T follicular helper cell (primary cell): Measurements from ENCODE around the gene PPP2R5A.
"Not testable (repeated sequence)": the region's sequence is repeated elsewhere in the genome, so short reads cannot be mapped to it uniquely, and the experiment has no call there.

ENCODE experiments used
- DNase-seq: peaks from one replicate; pipeline ENCODE4 v3.0.0-alpha.2; 2020; ENCODE audit warnings: low read depth

The PPP2R5A gene

DNA sequence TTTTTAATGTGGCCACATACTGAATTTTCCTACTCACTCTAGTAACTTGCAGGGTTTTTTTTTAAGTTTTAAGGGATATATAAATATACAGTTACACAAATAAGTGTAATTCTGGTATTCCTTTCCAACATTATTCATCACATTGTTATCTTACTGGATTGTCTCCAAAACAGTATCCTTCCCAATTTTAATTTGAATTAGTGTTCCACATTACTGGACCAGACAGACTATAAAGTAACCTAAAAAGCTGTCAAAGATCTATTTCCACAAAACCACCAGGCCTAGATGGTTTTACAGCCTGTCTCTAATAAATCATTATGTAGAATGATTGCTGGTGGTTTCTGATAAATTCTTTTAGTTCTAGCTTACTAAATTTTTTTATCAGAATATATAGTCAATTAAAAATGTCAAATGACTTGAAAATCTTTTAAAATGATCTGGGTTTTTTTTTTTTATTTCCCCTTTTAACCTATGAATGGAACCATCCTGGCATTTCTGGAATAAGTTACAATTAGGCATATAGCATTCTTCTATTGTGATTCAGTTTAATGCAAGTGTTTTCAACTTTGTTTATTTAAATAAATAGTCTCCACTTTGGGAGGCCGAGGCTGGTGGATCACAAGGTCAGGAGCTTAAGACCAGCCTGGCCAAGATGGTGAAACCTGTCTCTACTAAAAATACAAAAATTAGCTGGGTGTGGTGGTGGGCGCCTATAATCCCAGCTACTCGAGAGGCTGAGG lies 70.2 kb downstream of the PPP2R5A start:
- DNase-seq = no peak

DNA sequence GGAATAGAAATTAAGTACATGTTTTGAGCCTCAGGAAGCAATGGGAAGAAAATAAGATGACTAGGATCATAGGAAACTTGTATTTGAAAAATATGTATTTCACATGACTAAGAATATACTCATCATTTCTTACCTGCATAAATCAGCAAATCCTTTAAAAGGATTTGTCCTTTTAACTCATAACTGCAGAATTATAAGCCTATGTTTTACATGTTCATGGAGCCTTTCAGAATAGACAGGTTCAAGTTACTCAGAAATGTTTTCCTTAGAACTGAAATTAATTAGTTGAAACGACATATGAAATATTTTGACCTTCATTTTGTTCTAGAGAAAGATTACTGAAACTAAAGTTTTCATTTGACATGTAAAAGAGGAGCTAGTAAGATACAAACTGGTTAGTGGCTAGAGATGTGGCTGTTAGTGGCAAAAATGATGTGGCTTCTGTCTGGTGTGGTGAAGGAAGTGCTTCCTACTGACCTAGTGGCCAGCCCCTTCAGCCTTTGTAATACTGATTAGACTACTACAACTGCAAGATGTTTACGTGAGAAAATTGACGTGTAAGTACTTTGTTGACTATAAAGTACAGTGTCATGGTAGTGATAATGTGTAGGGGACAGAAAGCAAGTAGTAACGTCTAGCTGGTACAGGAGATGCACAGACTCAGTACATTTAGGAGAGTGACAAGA lies 74.7 kb downstream of the PPP2R5A start:
- DNase-seq = no peak

DNA sequence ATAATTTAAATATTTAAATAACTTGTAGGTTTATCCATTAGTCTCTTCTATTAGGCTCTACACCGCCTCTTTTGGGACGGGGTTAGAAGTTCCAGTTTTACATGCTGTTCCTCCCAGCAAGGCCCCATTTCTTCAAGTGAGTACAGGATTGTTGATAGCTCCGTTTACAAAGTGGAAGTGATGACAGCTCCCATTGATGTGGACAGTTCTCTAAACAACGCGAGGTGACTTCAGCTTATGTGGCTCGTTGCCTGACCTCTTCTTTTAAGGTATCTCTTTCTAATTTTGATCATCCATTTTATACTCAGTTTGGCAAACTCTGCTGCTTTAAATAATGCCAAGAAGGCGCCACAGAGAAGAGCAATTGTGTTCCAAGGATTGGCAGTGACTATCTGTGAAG lies 79.8 kb downstream of the PPP2R5A start:
- no peak for DNase-seq

DNA sequence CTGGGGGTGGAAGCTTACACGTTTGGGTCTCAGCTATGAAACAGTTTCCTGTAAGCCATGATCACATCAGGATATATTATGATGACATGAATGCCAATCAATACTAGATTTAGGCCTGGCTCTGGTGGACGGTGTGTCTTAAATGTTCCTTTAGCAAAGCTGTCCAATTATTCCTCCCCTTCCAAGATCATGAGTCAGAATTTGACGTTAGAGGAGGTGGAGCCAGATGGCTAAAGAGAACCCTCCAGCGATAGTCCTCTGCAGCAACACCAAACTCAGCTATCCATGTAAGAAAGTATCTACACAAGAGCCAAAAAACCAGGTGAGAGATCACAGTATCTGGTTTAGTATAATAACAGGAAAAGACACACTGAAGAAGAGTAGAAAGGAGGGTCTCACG lies 81.7 kb downstream of the PPP2R5A start:
- DNase-seq = no peak

DNA sequence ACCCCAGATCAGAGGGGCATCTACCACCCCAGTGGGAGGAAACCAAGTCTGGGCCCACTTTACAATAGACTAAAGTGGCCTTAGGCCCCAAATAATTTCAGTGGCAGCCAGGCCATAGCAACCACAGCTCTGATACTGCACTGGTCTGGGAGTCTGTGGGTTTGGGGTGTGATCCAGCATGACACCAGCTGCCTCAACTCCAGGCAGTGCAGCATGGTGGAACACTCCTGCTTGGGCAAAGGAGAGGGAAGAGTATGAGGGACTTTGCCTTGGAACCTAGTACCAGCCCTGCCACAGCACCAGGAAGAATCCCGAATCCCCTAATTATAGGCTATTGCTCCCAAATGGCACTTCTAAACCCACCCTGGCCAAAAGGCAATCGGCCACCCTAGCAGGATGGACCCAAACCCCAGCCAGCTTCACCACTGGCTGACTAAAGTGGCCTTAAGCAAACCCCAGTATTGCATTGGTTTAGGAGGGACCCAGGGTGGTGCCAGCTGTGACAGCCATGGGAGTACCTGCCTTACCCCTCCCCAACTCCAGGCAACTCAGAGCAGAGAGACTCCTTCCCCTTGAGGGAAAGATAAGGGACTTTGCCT lies 82.4 kb downstream of the PPP2R5A start:
- DNase-seq = no peak

DNA sequence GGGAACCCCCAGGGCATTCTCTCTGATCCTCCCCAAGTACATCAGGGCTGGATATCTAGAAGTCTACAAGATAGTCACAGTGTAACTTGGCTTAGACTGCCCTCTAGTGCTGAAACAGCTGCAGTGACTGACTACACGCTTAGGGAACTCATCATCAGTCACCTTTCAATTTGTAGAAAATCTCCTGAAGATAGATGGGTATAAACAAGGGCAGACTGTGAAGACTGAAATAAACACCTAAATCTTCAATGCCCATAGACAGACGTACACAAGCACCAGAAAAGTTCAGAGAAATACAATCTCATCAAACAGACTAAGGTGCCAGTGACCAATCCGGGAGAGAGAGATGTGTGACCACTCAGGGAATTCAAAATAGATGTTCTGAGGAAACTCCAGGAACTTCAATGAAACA lies 82.9 kb downstream of the PPP2R5A start:
- peak; percentile 32 for DNase-seq

DNA sequence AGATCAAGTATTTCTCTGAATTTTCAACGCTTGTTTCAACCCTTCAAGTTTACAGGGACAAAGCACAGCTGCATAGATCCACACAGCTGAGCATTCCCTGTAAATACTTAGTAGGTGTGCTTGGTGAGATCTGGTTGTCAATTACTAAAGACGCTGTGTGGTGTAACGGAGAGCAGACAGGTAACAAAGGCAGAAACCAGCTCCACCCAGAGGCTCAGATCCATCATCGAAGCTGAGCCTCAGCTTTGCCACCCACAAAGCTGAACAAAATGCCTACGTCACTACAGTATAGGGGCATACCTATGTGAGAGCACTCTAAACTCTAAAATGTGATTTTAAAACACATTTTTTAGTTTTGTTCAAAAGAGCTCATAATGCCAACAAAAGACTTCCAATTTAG lies 90.8 kb downstream of the PPP2R5A start:
- DNase-seq = no peak

DNA sequence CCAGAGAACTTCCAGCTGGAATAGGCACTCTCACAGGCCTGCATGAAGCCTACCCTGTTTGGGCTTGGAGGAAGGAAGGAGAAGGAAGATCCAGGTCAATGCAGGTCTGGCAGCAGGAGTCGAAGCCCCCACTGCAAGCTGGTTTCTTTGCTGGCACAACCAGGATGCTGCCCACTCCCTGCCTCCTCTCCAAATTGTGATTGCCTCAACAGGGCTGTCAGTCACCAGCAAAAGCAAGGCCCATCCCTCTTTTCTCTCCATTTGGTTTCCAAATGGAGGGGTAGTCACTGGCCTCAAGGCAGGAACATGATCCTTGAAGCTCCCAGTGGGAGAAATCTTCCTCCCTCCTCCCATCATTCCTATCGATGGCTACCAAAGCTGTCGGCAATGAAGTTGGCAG lies 92.4 kb downstream of the PPP2R5A start:
- DNase-seq = no peak

DNA sequence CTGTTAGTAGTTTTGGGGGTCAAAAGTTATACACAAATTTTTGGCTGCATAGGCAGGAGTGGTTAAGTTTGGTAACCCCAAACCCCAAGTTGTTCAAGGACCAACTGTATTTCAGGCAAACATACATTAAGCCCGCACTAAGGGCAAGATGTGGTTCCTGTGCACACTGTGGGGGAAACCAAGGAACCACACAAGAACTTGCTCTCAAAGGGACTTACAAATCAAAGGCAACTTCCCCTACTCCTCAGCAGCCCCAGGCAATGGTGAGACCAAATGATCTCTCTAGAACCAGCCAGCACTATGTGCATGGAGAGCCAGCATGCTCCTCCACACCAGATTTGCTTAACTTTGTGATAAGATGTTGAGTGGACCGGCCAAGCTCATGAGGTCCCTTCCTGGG lies 94.2 kb downstream of the PPP2R5A start:
- no peak for DNase-seq

DNA sequence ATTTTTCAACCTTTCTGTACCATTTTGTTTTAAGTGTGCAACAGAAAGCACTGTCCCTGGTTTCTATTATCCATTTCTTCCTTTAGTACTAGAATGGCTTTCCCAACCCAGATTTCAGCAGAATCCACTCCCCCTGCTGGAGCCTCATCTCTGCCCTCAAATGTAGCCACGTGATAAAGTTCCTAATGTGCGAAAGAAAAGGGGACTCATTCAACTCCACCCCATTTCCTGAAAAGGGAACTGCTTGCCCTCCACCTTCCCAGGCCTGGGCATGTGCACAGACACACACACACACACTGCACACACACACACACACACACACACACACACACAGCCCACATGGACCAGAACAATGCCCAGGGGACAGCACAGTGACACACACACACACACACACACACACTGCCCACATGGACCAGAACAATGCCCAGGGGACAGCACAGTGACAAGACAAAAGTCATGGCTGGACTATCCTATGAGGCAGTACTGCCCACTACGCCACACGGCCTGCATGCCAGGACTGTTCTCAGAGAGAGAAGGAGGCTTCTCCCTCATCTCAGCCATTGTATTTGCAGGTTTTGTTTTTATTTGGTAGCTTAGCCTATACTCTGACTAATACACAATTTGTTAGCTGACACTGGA lies 96.3 kb downstream of the PPP2R5A start:
- no peak for DNase-seq

DNA sequence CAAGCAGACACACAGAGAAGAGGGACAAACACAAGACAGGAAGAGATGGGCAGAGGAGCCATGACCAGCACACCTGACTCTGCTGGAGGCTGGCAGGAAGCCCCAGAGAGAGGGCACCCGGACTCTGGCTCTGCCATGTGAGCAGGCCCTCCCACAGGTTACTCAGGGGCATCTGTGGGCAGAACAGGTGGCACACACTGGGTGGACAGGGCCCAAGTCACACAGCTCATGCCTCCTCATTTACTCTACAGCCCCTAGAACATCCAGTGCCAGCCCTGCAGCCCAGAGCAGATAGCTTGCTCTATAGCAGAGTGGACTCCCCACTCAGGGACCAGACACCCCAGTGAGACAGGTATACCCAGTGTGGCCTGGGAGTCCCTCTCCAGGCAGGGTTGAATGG lies 100.8 kb downstream of the PPP2R5A start:
- DNase-seq = no peak

DNA sequence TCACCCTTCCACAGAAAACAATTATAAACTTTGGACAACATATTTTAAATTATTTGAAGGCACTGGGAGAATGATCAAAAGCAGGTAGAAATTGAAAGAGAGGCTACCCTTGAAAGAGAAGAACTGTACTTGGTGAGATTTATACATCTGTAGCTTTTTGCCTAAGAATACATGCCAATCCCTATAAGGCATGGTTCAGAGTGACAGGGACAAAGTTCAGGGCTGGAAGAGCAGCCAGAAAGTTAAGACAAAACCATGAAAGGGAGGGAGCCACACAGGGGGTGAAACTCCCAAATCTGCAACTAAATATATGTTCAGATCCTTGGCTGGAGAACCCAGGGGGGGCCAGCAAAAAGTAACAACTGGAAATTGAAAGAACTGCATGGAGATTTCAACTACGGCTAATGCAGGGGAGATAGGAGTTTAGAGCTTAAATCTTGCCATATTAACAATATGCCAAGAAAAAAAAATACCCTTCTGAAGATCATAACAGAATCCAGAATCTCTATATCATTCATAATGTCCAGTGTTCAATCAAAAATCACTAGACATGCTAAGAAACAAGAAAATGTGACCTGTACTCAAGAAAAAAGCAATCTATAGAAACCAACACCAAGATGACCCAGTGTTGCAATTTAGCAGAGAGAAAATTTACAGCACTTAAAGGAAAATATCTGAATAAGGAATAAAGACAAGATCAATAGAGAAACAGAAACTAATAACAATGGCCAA lies 103.9 kb downstream of the PPP2R5A start:
- DNase-seq = no peak

DNA sequence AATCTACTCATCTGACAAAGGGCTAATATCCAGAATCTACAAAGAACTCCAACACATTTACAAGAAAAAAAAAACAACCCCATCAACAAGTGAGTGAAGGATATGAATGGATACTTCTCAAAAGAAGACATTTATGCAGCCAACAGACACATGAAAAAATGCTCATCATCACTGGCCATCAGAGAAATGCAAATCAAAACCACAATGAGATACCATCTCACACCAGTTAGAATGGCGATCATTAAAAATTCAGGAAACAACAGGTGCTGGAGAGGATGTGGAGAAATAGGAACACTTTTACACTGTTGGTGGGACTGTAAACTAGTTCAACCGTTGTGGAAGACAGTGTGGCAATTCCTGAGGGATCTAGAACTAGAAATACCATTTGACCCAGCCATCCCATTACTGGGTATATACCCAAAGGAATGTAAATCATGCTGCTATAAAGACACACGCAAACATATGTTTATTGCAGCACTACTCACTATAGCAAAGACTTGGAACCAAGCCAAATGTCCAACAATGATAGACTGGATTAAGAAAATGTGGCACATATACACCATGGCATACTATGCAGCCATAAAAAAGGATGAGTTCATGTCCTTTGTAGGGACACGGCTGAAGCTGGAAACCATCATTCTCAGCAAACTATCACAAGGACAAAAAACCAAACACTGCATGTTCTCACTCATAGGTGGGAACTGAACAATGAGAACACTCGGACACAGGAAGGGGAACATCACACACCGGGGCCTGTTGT lies 110.6 kb downstream of the PPP2R5A start:
- DNase-seq = not testable (repeated sequence)

DNA sequence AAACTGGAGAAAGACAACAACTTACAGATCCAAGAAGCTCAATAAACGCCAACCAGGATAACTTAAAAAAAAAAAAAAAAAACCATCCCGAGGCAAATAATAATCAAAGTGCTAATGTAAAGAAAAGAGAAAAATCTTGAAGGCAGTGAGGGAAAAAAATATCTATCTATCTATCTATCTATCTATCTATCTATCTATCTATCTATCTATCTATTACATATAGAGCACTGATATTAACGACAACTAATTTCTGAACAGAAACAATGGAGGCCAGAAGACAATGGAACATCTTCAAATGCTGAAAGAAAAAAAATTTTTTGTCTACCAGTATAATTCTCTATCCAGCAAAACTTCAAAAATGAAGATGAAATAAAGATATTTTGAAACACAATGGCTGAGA lies 111.4 kb downstream of the PPP2R5A start:
- no peak for DNase-seq

DNA sequence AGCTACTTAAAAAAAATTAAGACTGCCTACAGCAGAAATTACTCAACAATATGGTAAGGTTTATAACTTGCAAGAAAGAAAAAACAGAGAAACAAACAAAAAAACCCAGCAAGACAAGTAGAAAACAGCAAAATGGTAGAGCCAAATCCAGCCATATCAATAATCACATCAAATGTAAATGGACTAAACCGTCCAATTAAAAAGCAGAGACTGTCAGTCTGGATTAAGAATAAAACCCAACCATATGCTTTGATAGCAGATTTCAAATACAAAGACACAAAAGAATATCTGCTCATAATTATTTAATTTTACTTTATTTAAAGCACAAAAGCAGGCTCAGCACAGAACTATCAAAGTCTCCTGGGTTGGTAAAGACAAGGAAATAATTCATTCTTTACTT lies 112.0 kb downstream of the PPP2R5A start:
- DNase-seq = no peak

DNA sequence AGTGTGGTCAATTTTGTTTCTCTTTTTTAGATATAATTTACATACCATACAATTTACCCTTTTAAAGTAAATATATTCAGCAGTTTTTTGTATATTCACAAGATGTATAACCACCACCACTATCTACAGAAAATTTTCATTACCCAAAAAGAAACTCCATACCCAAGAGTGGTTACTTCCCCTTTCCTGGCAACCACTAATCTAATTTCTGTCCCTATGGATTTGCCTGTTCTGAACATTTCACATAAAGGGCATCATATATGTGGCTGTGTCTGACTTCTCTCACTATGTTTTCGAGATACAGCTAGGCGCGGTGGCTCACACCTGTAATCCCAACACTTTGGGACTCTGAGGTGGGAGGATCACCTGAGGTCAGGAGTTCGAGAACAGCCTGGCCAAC lies 115.8 kb downstream of the PPP2R5A start:
- DNase-seq = no peak

DNA sequence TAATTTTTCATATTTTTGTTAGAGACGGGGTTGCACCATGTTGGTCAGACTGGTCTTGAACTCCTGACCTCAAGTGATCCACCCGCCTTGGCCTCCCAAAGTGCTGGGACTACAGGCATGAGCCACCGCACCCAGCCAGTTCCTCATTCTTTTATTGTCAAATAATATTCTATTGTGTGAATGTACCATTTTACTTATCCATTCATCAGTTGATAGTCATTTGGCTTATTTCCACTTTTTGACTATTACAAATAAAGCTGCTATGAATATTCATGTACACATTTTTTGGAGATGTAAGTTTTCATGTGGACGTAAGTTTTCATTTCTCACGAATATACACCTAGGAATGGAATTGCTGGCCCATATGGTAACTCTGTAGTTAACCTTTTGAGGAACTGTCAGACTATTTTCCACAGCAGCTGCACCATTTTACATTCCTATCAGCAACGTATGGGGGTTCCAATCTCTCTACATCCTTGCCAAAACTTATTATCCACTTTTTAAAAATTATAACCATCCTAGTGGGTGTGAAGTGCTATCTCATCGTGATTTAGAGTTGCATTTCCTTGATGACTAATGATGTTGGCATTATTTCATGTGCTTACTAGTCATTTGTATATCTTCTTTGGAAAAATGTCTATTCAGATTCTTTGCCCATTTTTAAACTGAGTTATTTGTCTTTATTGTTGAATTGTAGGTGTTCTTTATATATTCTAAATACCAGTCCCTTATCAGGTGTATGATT lies 116.8 kb downstream of the PPP2R5A start:
- no peak for DNase-seq

DNA sequence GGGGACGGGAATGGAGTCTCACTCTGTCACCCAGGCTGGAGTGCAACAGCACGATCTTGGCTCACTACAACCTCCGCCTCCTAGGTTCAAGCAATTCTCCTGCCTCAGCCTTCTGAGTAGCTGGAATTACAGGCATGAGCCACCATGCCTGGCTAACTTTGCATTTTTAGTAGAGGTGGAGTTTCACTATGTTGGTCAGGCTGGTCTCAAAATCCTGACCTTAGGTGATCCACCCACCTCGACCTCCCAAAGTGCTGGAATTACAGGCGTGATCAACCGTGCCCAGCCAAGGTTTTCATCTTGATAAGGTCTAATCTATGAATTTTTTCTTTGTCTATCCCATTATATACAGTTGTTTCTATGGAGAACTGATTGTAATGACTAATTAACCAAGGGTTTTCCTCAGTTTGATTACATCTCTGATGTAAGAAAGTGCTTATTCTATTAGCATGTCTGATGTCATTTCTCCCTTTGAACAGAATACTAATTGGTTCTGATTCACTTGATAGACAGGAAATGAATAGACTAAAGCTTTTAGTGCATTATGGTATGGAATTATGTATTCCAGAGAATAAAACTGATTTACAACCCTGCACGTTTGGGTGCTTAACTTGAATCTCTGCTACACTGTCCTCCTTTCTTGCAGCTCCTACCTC lies 117.6 kb downstream of the PPP2R5A start:
- DNase-seq = no peak

DNA sequence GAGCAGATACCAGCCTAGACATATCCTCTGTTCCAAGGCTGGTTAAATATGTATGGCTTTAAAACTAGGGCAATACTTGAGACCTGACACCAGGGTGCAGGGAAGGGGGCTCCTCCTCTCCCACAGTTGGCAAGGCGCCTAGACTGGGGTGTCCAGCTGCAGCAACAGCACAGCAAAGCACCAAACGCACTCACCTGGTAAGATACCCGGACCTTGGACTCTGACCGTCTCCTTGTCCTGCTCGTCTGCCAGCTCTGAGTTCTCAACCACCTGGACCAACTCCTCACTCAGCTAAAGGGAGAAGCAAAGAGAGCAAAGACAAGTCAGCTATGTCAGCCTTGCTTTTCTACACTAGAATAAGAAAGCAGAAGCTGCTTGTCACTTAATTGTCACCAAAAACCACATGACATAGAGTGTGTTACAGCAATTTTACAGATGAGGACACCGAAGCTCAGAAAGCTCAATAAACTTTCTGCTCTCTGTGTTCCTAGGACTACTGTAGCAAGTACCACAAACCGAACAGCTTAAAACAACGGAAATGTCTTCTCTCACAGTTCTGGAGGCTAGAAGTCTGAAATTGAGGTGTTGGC lies 125.1 kb downstream of the PPP2R5A start:
- no peak for DNase-seq
